ENCODE measurements around the gene SORCS1. TPM values are rescaled to one million over a fixed set of nuclear protein-coding genes. Genes with fewer than 3 reads are reported as not detected.

SORCS1 gene
- total RNA-seq, 1 donor from 2014 or later = 13.6 TPM

- Mint-ChIP-seq H3K27ac (no peak overlapping the region), H3K4me3 (ENCODE audit: low read depth) (no peak overlapping the region), H3K36me3 (ENCODE audit: insufficient read depth) (peaks cover 4% of the 10 kb centered on the region), H3K27me3 (no peaks in the 10 kb centered on the region), H3K4me1 (ENCODE audit: low read depth) (peaks cover 7% of the 10 kb centered on the region), H3K9me3 (ENCODE audit: low read depth) (peaks cover 8% of the 10 kb centered on the region)
- no peak for TF ChIP-seq CTCF (IDR thresholded peaks at IDR 0.05; ENCODE audit: unreplicated experiment)
- DNase-seq (ENCODE audit: low spot score, unreplicated experiment) = no peak
Measured at GRCh38 chr10:106534441-106534840, 630.1 kb downstream of the SORCS1 start.

- Mint-ChIP-seq H3K9me3 (ENCODE audit: low read depth) (peaks cover 2% of the 10 kb centered on the region), H3K4me3 (ENCODE audit: low read depth) (no peak overlapping the region), H3K27ac (no peak overlapping the region), H3K4me1 (ENCODE audit: low read depth) (no peaks in the 10 kb centered on the region), H3K36me3 (ENCODE audit: insufficient read depth) (no peaks in the 10 kb centered on the region), H3K27me3 (no peaks in the 10 kb centered on the region)
- TF ChIP-seq CTCF (IDR thresholded peaks at IDR 0.05; ENCODE audit: unreplicated experiment) = no peak
- DNase-seq (ENCODE audit: low spot score, unreplicated experiment) = no peak
Measured at GRCh38 chr10:106528702-106529101, 635.8 kb downstream of the SORCS1 start.

GRCh38 chr10:106525835-106526234 is 638.7 kb downstream of the SORCS1 start:
- no peaks in the 10 kb centered on the region for H3K36me3 Mint-ChIP-seq (ENCODE audit: insufficient read depth)
- H3K4me1 Mint-ChIP-seq (ENCODE audit: low read depth) = no peaks in the 10 kb centered on the region
- H3K27ac Mint-ChIP-seq = no peak overlapping the region
- H3K27me3 Mint-ChIP-seq = no peaks in the 10 kb centered on the region
- H3K4me3 Mint-ChIP-seq (ENCODE audit: low read depth) = no peak overlapping the region
- H3K9me3 Mint-ChIP-seq (ENCODE audit: low read depth) = peaks cover 2% of the 10 kb centered on the region
- no peak for TF ChIP-seq CTCF (IDR thresholded peaks at IDR 0.05; ENCODE audit: unreplicated experiment)
- DNase-seq (ENCODE audit: low spot score, unreplicated experiment) = no peak
